Activated B cell treated with CpG ODN at 0.5 μM for 24 hours (primary cell): ENCODE measurements around the gene CCHCR1. TPM values are rescaled to one million over a fixed set of nuclear protein-coding genes. Genes with fewer than 3 reads are reported as not detected.

ENCODE experiments used
- ATAC-seq: fragments of 200-7000 bp; cut with Tn5 transposase; one replicate; pipeline ENCODE4 v1.10.0; 2021; ENCODE audit warnings: low read depth, mild to moderate bottlenecking, moderate library complexity
- CTCF ChIA-PET: fragments of 350-600 bp; sonication (Branson Sonifier 250); formaldehyde crosslinking; loops from one replicate; lab custom pipeline; 2021; ENCODE audit warnings: antibody characterized with exemption; lab: Charles Lee
- POLR2A ChIA-PET: fragments of 350-600 bp; sonication (Branson Sonifier 250); formaldehyde crosslinking; loops from one replicate; lab custom pipeline; 2021; ENCODE audit warnings: antibody characterized with exemption; lab: Charles Lee
- DNase-seq: peaks from one replicate; pipeline ENCODE4 v3.0.0; 2022
- H3K27ac Mint-ChIP-seq: one replicate; pipeline ENCODE4 v1.8.0; 2020; ENCODE audit warnings: mixed read lengths
- H3K27me3 Mint-ChIP-seq: one replicate; pipeline ENCODE4 v1.8.0; 2021; ENCODE audit warnings: mixed read lengths
- H3K36me3 Mint-ChIP-seq: one replicate; pipeline ENCODE4 v1.8.0; 2021; ENCODE audit warnings: low read depth, mixed read lengths
- H3K4me1 Mint-ChIP-seq: one replicate; pipeline ENCODE4 v1.8.0; 2021; ENCODE audit warnings: mixed read lengths
- H3K4me3 Mint-ChIP-seq: one replicate; pipeline ENCODE4 v1.8.0; 2020; ENCODE audit warnings: mild to moderate bottlenecking, mixed read lengths
- H3K9me3 Mint-ChIP-seq: one replicate; pipeline ENCODE4 v1.8.0; 2020; ENCODE audit warnings: mixed read lengths
- CTCF ChIP-seq: fragments of 200-600 bp; IDR thresholded peaks from one replicate; pipeline ENCODE4 v1.8.0; 2022; ENCODE audit warnings: antibody characterized with exemption, mild to moderate bottlenecking
- intact Hi-C: fragments of 100-400 bp; cut with micrococcal nuclease; formaldehyde crosslinking; loops from one replicate; pipeline ENCODE4 v1.15.1; 2024
- total RNA-seq: library from RNA; stranded (reverse); gene quantifications from 2 replicates; pipeline ENCODE4 v1.2.3, GENCODE V29; 2022

CCHCR1 gene
- total RNA-seq, 1 donor from 2014 or later, result 37.6 TPM

GRCh38 chr6:31145386-31145785, 12.2 kb downstream of the CCHCR1 start:
- CTCF ChIA-PET, result interaction anchor here (1.0 to 3.1 kb wide), 3 partner anchors 8 to 299 kb away, joined by 3 to 10 read pairs (median 3); no protein-coding TSS in a partner anchor

GRCh38 chr6:31144970-31145340, 12.6 kb downstream of the CCHCR1 start:
- ChIA-PET POLR2A (interaction anchor here (1.0 kb wide), 1 partner anchor 14 kb away, joined by 4 read pairs; the partner anchor contains the start of gene TCF19), CTCF (interaction anchor here (0.8 to 3.1 kb wide), 3 partner anchors 16 to 299 kb away, joined by 3 to 10 read pairs (median 3); no protein-coding TSS in a partner anchor)
- DNase-seq, result no peak
- Mint-ChIP-seq H3K9me3 (no peaks in the 10 kb centered on the region), H3K4me1 (peaks cover 3% of the 10 kb centered on the region), H3K4me3 (no peak overlapping the region), H3K27ac (no peak overlapping the region), H3K27me3 (no peaks in the 10 kb centered on the region), H3K36me3 (peaks cover 44% of the 10 kb centered on the region)
- TF ChIP-seq CTCF, result no peak
- intact Hi-C loops, result no loop called here
- ATAC-seq, result no peak

More at GRCh38 chr6:31145386-31145785, 12.2 kb downstream of the CCHCR1 start:
- Mint-ChIP-seq H3K9me3 (no peaks in the 10 kb centered on the region), H3K4me1 (peaks cover 3% of the 10 kb centered on the region), H3K36me3 (peaks cover 48% of the 10 kb centered on the region), H3K27me3 (no peaks in the 10 kb centered on the region), H3K4me3 (no peak overlapping the region), H3K27ac (no peak overlapping the region)
- no peak for TF ChIP-seq CTCF
- POLR2A ChIA-PET, result interaction anchor here (1.0 kb wide), 1 partner anchor 13 kb away, joined by 4 read pairs; the partner anchor contains the start of gene TCF19
- DNase-seq (no peak), ATAC-seq (no peak)
- intact Hi-C loops, result no loop called here

- DNase-seq (no peak), ATAC-seq (no peak)
- no peaks in the 10 kb centered on the region for H3K9me3 Mint-ChIP-seq
- no peak for TF ChIP-seq CTCF
- peaks cover 41% of the 10 kb centered on the region for H3K36me3 Mint-ChIP-seq
- CTCF ChIA-PET, result interaction anchor here (0.8 to 3.1 kb wide), 5 partner anchors 10 to 222 kb away, joined by 3 to 10 read pairs (median 3); no protein-coding TSS in a partner anchor
- H3K27ac Mint-ChIP-seq, result no peak overlapping the region
- intact Hi-C loops, result no loop called here
- H3K4me1 Mint-ChIP-seq, result peaks cover 3% of the 10 kb centered on the region
- POLR2A ChIA-PET, result no interaction called here
- H3K4me3 Mint-ChIP-seq, result no peak overlapping the region
- H3K27me3 Mint-ChIP-seq, result no peaks in the 10 kb centered on the region
Observed at GRCh38 chr6:31144296-31144969, 13.2 kb downstream of the CCHCR1 start.

- DNase-seq (no peak), ATAC-seq (no peak)
- Mint-ChIP-seq H3K4me1 (peaks cover 3% of the 10 kb centered on the region), H3K27ac (no peak overlapping the region), H3K4me3 (no peak overlapping the region), H3K36me3 (peaks cover 37% of the 10 kb centered on the region), H3K9me3 (no peaks in the 10 kb centered on the region), H3K27me3 (no peaks in the 10 kb centered on the region)
- POLR2A ChIA-PET, result no interaction called here
- CTCF ChIA-PET, result interaction anchor here (1.0 to 1.5 kb wide), 2 partner anchors 9 to 49 kb away, joined by 3 read pairs; no protein-coding TSS in a partner anchor
- intact Hi-C loops, result no loop called here
- TF ChIP-seq CTCF, result no peak
Observed at GRCh38 chr6:31143148-31143547, 14.5 kb downstream of the CCHCR1 start.

GRCh38 chr6:31142361-31142761, 15.2 kb downstream of the CCHCR1 start:
- intact Hi-C loops, result no loop called here
- ChIA-PET POLR2A (no interaction called here), CTCF (interaction anchor here (0.8 to 0.9 kb wide), 2 partner anchors 8 to 50 kb away, joined by 3 to 4 read pairs; no protein-coding TSS in a partner anchor)
- no peak for DNase-seq
- Mint-ChIP-seq H3K27ac (no peak overlapping the region), H3K4me1 (peaks cover 6% of the 10 kb centered on the region), H3K36me3 (peaks cover 37% of the 10 kb centered on the region), H3K27me3 (no peaks in the 10 kb centered on the region), H3K9me3 (no peaks in the 10 kb centered on the region), H3K4me3 (no peak overlapping the region)
- ATAC-seq, result no peak
- no peak for TF ChIP-seq CTCF
